GM10248 (cell line): Measurements from ENCODE around the gene ENTHD1.

ENCODE experiments used
- CTCF ChIA-PET: fragments of 300-600 bp; sonication (Branson Sonifier 250); formaldehyde crosslinking; extraction: SDS; loops from one replicate; lab custom pipeline; 2021; ENCODE audit warnings: antibody characterized with exemption; lab: Yijun Ruan, JAX
- POLR2A ChIA-PET: fragments of 350-650 bp; sonication (Branson Sonifier 250); formaldehyde crosslinking; extraction: SDS; loops from one replicate; lab custom pipeline; 2020; ENCODE audit warnings: antibody characterized with exemption; lab: Yijun Ruan, JAX
- DNase-seq: peaks from one replicate; pipeline ENCODE4 v3.0.0; 2012; ENCODE audit errors: extremely low spot score
- TF ChIP-seq, protein P1 (sequence below): IDR thresholded peaks from 2 replicates; pipeline ENCODE4 v1.5.1; 2012; ENCODE audit warnings: mild to moderate bottlenecking, low read depth; ENCODE audit errors: extremely low read depth, missing control alignments, control extremely low read depth

Gene ENTHD1

DNA sequence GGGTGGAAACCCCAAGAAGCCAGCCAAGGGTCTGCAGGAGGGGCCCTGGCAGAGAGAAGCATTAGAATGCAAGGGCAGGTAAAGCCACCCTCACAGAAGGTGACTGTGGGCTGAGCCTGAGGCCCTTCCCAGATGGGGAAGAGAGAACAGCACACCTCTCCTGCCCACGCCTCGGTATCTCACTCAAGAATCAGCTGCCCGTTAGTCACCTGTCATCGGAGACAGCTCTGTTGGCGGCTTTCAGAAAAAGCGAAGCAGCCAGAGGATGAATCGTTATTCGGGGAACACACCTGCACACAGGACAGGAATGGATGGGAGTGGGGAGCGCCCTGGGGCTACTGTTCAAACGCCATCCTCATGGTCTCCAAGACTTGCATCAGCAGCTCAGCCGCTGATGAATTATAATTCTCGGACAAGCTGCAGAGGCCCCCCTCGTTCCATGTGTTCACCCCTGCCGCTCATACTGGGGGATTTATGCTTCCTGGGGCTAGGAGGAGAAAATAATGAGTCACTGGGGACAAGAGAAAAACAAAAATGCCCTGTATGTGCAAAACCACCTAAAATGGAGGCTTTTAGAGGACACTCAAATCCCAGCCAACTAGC lies 45.0 kb upstream of the ENTHD1 start:
- ChIA-PET POLR2A (no interaction called here), CTCF (no interaction called here)
- TF ChIP-seq, protein P1, sequence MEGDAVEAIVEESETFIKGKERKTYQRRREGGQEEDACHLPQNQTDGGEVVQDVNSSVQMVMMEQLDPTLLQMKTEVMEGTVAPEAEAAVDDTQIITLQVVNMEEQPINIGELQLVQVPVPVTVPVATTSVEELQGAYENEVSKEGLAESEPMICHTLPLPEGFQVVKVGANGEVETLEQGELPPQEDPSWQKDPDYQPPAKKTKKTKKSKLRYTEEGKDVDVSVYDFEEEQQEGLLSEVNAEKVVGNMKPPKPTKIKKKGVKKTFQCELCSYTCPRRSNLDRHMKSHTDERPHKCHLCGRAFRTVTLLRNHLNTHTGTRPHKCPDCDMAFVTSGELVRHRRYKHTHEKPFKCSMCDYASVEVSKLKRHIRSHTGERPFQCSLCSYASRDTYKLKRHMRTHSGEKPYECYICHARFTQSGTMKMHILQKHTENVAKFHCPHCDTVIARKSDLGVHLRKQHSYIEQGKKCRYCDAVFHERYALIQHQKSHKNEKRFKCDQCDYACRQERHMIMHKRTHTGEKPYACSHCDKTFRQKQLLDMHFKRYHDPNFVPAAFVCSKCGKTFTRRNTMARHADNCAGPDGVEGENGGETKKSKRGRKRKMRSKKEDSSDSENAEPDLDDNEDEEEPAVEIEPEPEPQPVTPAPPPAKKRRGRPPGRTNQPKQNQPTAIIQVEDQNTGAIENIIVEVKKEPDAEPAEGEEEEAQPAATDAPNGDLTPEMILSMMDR, result no peak
- DNase-seq, result no peak

DNA sequence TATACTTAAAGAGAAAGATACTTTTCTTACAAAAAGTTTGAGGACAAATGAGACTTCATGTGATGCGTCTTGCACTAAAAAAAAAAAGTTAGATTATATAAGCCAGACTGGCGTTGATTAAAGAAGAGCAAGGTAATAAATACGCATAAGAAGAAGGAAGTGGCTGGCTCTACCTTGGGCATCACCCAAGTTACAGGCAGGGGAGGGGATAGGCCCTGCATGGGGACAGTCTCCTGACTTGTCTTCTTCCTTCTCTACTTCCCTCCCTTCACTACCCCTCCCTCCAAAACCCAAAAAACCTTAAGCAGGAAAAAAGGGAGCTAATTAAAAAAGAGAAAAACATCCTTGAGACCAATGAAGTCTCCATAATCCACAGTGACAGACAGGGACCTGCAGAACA lies 44.3 kb upstream of the ENTHD1 start:
- ChIA-PET POLR2A (no interaction called here), CTCF (no interaction called here)
- no peak for DNase-seq
- TF ChIP-seq, protein P1, result no peak

DNA sequence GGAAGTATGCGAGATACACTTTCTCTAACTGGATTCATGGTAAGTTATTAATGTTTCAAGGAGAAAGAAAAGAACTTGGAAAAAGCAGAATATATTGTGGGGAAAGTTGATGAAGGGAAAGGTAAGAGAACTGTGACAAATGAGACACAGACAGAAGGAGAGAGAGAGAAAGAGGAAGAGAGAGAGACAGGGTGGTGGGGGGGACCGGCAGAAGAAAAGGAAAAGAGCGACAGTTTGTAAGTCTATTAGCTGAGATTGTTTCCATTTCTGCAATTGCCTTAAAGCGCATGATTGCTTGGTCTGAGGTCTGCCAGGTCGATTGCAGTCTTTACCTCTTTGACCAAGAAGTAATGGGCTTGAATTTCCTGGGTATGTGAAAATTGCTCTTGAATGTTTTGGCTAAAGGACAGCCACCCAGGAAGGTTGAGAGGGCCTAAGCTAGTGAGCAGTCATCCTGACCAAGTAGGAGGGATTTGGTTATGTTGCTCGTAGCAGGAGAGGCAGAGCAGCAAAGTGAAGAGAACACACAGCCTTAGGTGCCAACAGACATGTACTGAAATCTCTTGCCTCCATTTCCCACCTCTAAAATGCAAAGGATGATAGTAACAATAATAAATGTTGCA lies 43.1 kb upstream of the ENTHD1 start:
- no peak for DNase-seq
- CTCF ChIA-PET, result interaction anchor here (1.1 kb wide), 1 partner anchor 14 kb away, joined by 3 read pairs; no protein-coding TSS in a partner anchor
- TF ChIP-seq, protein P1, result no peak
- POLR2A ChIA-PET, result no interaction called here

DNA sequence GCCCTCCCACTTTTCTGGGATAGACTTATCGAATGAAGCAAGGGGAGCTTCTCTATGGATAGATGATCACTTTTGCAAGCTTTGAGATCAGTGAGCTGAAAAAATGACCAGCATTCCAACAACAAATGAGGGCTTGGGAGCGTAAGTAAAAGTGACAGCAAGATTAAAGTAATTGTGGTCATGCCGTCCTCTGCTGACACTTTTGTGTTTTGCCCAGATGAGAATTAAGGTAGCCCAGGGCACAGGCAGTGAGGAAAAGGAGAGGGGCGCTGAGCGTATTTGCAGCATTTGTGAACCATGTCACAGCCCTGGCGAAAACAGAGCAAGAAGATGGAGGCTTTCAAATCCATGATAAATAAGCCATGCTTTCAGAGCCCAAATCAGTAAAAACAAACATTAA lies 42.1 kb upstream of the ENTHD1 start:
- TF ChIP-seq, protein P1, result no peak
- DNase-seq, result no peak
- ChIA-PET CTCF (no interaction called here), POLR2A (no interaction called here)

DNA sequence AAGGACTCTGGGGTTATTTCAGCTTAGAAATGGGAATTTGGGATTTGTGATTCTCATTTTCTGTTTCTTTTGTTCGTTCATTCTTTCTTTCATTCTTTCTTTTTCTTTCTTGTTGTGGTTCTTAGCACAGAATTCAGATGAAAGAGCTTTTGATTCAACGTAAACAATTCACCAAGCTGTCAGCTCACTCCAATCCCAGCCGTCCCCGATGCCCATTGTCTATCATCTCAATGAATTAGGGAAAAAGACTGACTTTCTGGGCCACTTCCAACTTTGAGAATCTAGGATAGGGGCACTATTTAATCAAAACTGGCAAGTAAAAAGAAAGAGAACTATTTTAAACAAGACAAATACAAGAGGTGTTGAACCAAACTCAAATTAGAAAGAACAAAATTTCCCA lies 41.6 kb upstream of the ENTHD1 start:
- TF ChIP-seq, protein P1, result no peak
- no peak for DNase-seq
- ChIA-PET POLR2A (no interaction called here), CTCF (no interaction called here)

DNA sequence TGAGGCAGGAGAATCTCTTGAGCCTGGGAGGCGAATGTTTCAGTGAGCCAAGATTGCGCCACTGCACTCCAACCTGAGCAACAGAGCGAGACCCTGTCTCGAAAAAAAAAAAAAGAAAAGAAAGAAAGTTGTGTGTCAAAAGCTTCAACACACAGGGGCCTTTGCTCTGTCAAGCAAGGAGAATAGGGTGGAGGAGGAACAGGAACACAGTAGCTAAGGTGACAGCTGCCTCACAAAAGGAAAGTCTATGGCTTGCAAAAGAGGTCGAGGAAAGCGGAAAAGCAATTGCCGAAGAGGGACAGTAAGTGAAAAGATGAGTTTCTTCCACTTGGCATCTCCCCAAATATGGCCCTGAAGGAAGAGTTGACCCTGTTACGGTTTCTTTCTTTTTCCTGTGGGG lies 40.2 kb upstream of the ENTHD1 start:
- ChIA-PET CTCF (interaction anchor here (1.0 to 2.2 kb wide), 10 partner anchors 9 to 385 kb away, joined by 3 to 24 read pairs (median 5); no protein-coding TSS in a partner anchor), POLR2A (no interaction called here)
- no peak for DNase-seq
- TF ChIP-seq, protein P1, result no peak
